ENCODE data around the gene PCNX4. TPM values are rescaled to one million over a fixed set of nuclear protein-coding genes. Genes with fewer than 3 reads are reported as not detected.

Gene PCNX4
- total RNA-seq, 2 experiments from 2014 or later = 17.3 to 21.0 TPM

DNA sequence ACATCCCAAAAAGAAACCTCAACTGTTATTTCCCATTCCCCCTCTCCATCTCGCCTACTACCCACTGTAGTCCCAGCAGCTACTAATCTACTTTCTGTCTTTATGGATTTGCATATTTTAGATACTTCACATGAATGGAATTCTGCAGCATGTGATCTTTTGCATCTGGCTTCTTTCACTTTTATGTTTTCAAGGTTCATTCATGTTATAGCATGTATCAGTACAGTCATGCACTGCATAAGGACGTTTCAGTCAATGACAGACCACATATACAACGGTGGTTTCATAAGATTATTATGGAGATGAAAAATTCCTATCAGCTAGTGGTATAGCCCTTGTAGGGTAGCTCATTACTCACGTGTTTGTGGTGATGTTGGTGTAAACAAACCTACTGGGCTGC, 24.5 kb downstream of the PCNX4 start:
- CTCF ChIA-PET = interaction anchor here (1.2 to 1.5 kb wide), 2 partner anchors 10 to 68 kb away, joined by 3 to 4 read pairs; no protein-coding TSS in a partner anchor
- intact Hi-C loops (cut with DNase I, micrococcal nuclease) = no loop called here
- Mint-ChIP-seq H3K27me3 (no peaks in the 10 kb centered on the region), H3K9me3 (no peaks in the 10 kb centered on the region), H3K4me3 (no peak overlapping the region), H3K4me1 (ENCODE audit: low read depth) (no peaks in the 10 kb centered on the region), H3K27ac (no peak overlapping the region), H3K36me3 (ENCODE audit: low read depth) (peaks cover 71% of the 10 kb centered on the region)
- Histone ChIP-seq H3K27ac (ENCODE audit: low read depth in 1 of 2, low read length in 2 of 2) (no peak overlapping the region), H3K4me1 (ENCODE audit: insufficient read depth, low read length) (no peaks in the 10 kb centered on the region), H3K36me3 (ENCODE audit: insufficient read depth, low read length) (peaks cover 42% of the 10 kb centered on the region), H3K4me3 (ENCODE audit: low read length) (no peak overlapping the region), H3K27me3 (ENCODE audit: control insufficient read depth in 1 of 2, insufficient read depth in 2 of 2, low read length in 2 of 2) (no peaks in the 10 kb centered on the region), H3K9me3 (ENCODE audit: control insufficient read depth in 1 of 2, insufficient read depth in 1 of 2, low read length in 2 of 2) (no peaks in the 10 kb centered on the region)
- ATAC-seq (ENCODE audit: poor library complexity) (no peak), DNase-seq (no peak)
- POLR2A ChIA-PET = interaction anchor here (1.0 kb wide), 1 partner anchor 12 kb away, joined by 3 read pairs; no protein-coding TSS in a partner anchor
- TF ChIP-seq, protein P1, sequence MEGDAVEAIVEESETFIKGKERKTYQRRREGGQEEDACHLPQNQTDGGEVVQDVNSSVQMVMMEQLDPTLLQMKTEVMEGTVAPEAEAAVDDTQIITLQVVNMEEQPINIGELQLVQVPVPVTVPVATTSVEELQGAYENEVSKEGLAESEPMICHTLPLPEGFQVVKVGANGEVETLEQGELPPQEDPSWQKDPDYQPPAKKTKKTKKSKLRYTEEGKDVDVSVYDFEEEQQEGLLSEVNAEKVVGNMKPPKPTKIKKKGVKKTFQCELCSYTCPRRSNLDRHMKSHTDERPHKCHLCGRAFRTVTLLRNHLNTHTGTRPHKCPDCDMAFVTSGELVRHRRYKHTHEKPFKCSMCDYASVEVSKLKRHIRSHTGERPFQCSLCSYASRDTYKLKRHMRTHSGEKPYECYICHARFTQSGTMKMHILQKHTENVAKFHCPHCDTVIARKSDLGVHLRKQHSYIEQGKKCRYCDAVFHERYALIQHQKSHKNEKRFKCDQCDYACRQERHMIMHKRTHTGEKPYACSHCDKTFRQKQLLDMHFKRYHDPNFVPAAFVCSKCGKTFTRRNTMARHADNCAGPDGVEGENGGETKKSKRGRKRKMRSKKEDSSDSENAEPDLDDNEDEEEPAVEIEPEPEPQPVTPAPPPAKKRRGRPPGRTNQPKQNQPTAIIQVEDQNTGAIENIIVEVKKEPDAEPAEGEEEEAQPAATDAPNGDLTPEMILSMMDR (IDR thresholded peaks at IDR 0.05) = no peak

DNA sequence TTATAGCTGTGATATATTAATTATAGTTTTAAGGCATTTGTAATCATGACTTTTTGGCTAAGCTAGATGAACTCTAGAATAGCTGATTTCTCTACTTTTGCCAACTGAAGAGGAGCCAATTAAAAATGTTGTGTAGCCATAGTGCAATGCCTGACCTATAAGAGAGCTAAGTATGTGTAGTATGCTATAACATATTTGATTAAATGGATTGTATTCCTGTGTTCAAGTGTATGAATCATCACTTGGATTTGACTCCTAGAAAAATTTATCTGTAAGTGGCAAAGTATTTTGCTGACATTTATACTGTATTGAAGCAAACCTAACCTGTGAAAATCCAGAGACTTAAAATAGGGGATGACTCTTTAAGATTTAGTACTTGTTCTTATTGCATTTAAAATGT, 34.2 kb downstream of the PCNX4 start:
- ChIA-PET POLR2A (interaction anchor here (0.8 kb wide), 1 partner anchor 39 kb away, joined by 3 read pairs; the partner anchor contains the start of gene DHRS7), CTCF (interaction anchor here (1.0 kb wide), 1 partner anchor 9 kb away, joined by 4 read pairs; no protein-coding TSS in a partner anchor)
- TF ChIP-seq, protein P1 (IDR thresholded peaks at IDR 0.05) = no peak
- Mint-ChIP-seq H3K36me3 (ENCODE audit: low read depth) (peaks cover 80% of the 10 kb centered on the region), H3K4me3 (no peak overlapping the region), H3K27ac (no peak overlapping the region), H3K9me3 (no peaks in the 10 kb centered on the region), H3K27me3 (no peaks in the 10 kb centered on the region), H3K4me1 (ENCODE audit: low read depth) (no peaks in the 10 kb centered on the region)
- DNase-seq (no peak), ATAC-seq (ENCODE audit: poor library complexity) (no peak)
- H3K36me3 ChIP-seq (ENCODE audit: insufficient read depth, low read length) = peaks cover 60% of the 10 kb centered on the region
- intact Hi-C loops (cut with DNase I, micrococcal nuclease) = no loop called here
- H3K27ac ChIP-seq (ENCODE audit: low read depth in 1 of 2, low read length in 2 of 2) = no peak overlapping the region
- H3K4me3 ChIP-seq (ENCODE audit: low read length) = no peak overlapping the region
- H3K9me3 ChIP-seq (ENCODE audit: control insufficient read depth in 1 of 2, insufficient read depth in 1 of 2, low read length in 2 of 2) = no peaks in the 10 kb centered on the region
- no peaks in the 10 kb centered on the region for H3K4me1 ChIP-seq (ENCODE audit: insufficient read depth, low read length)
- no peaks in the 10 kb centered on the region for H3K27me3 ChIP-seq (ENCODE audit: control insufficient read depth in 1 of 2, insufficient read depth in 2 of 2, low read length in 2 of 2)

DNA sequence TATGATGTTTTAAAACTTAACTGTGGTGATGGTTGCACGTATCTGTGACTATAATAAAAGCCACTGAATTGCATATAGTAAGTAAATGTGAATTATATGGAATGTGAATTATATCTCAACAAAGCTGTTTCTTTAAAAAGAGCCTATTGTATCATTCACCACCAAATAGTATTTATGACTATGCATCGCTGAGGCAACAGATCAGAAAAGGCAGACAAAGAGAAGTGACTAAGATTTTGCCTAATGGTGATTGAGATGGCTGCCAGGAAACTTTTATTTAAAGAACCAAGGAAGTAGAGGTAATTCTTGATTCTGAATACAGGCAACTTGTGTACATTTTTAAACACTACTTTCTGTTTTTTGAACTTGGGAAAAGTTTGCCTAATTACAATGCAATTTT, 41.8 kb downstream of the PCNX4 start:
- H3K36me3 ChIP-seq (ENCODE audit: insufficient read depth, low read length) = no peaks in the 10 kb centered on the region
- CTCF ChIA-PET = no interaction called here
- no peaks in the 10 kb centered on the region for H3K27me3 Mint-ChIP-seq

More for the DNA sequence above, 41.8 kb downstream of the PCNX4 start:
- Mint-ChIP-seq H3K27ac (no peak overlapping the region), H3K36me3 (ENCODE audit: low read depth) (peaks cover 33% of the 10 kb centered on the region), H3K9me3 (no peaks in the 10 kb centered on the region), H3K4me1 (ENCODE audit: low read depth) (no peaks in the 10 kb centered on the region), H3K4me3 (no peak overlapping the region)
- no peak overlapping the region for H3K4me3 ChIP-seq (ENCODE audit: low read length)
- TF ChIP-seq, protein P1 (IDR thresholded peaks at IDR 0.05) = no peak
- H3K27ac ChIP-seq (ENCODE audit: low read depth in 1 of 2, low read length in 2 of 2) = no peak overlapping the region
- no peaks in the 10 kb centered on the region for H3K27me3 ChIP-seq (ENCODE audit: control insufficient read depth in 1 of 2, insufficient read depth in 2 of 2, low read length in 2 of 2)
- no peak for ATAC-seq (ENCODE audit: poor library complexity)
- no peaks in the 10 kb centered on the region for H3K9me3 ChIP-seq (ENCODE audit: control insufficient read depth in 1 of 2, insufficient read depth in 1 of 2, low read length in 2 of 2)
- POLR2A ChIA-PET = no interaction called here
- no peaks in the 10 kb centered on the region for H3K4me1 ChIP-seq (ENCODE audit: insufficient read depth, low read length)
- intact Hi-C loops (cut with DNase I, micrococcal nuclease) = no loop called here
- DNase-seq = no peak

Data from CD4-positive, alpha-beta T cell (primary cell).